ENCODE results near the gene MBD3L1. TPM values are rescaled to one million over a fixed set of nuclear protein-coding genes. Genes with fewer than 3 reads are reported as not detected.

MBD3L1 gene
- total RNA-seq, 1 donor from 2014 or later, result not detected

DNA sequence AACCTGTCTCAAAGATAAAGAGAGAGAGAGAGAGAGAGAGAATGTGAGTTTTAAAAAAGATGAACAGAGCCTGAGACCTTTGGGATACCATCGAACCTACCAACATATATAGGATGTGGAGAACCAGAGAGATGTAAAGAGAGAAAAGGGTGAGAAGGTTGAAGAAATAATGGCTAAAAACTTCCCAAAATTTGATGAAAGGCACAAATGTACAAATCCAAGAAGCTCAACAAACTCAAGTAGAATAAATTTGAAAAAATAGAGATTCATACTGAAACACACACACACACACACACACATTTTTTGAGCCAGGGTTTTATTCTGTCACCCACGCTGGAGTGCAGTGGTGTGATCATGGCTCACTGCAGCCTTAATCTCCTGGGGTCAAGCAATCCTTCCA, 16.4 kb upstream of the MBD3L1 start:
- no peaks in the 10 kb centered on the region for H3K4me1 Mint-ChIP-seq
- H3K27ac Mint-ChIP-seq (ENCODE audit: unreplicated experiment), result no peak overlapping the region
- H3K27me3 Mint-ChIP-seq (ENCODE audit: low read depth), result no peaks in the 10 kb centered on the region
- H3K36me3 Mint-ChIP-seq (ENCODE audit: low read depth), result peaks cover 98% of the 10 kb centered on the region
- peaks cover 41% of the 10 kb centered on the region for H3K9me3 Mint-ChIP-seq
- TF ChIP-seq, protein P1, sequence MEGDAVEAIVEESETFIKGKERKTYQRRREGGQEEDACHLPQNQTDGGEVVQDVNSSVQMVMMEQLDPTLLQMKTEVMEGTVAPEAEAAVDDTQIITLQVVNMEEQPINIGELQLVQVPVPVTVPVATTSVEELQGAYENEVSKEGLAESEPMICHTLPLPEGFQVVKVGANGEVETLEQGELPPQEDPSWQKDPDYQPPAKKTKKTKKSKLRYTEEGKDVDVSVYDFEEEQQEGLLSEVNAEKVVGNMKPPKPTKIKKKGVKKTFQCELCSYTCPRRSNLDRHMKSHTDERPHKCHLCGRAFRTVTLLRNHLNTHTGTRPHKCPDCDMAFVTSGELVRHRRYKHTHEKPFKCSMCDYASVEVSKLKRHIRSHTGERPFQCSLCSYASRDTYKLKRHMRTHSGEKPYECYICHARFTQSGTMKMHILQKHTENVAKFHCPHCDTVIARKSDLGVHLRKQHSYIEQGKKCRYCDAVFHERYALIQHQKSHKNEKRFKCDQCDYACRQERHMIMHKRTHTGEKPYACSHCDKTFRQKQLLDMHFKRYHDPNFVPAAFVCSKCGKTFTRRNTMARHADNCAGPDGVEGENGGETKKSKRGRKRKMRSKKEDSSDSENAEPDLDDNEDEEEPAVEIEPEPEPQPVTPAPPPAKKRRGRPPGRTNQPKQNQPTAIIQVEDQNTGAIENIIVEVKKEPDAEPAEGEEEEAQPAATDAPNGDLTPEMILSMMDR (conservative IDR thresholded peaks at IDR 0.05), result no peak
- no peak overlapping the region for H3K4me3 Mint-ChIP-seq
- no peak for DNase-seq (ENCODE audit: low read depth, low spot score)

DNA sequence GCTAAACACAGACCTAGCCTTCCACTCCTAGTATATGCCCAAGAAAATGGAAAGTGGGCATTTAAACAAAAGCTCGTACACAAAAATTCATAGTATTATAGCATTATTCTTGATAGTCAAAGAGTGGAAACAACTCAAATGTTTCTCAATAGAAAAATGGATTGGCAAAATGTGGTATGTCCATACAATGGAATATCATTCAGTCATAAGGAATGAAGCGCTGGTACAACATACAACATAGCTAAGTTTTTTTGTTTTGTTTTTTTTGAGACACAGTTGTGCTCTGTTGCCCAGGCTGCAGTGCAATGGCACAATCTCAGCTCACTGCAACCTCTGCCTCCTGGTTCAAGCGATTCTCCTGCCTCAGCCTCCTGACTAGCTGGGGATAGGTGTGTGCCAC, 11.9 kb upstream of the MBD3L1 start:
- Mint-ChIP-seq H3K27ac (ENCODE audit: unreplicated experiment) (no peak overlapping the region), H3K36me3 (ENCODE audit: low read depth) (peaks cover 89% of the 10 kb centered on the region)
- TF ChIP-seq, protein P1 (conservative IDR thresholded peaks at IDR 0.05), result no peak

DNA sequence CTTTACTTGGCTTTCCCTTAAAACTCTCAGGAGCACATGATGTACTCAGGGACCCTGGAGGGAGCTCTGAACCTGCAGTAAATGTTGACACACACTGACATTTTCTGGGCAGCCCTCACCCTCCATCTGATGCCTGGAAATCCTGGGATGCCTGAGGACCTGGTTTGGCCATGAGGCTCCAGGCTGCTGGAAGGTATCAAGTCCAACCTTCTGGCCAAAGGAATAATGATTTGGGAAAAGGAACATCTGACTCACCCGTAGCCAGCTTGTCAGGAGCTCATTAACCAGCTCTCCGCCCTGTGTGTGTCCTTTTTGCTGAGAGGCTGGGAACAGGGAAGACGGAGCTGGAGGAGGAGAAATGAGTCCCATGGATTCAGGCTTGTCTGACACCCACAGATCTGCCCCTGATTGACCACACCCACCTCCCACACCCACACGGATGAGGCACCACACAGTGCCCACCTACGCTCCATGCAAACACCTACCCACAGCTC, 10.4 kb upstream of the MBD3L1 start:
- peaks cover 13% of the 10 kb centered on the region for H3K9me3 Mint-ChIP-seq
- H3K27me3 Mint-ChIP-seq (ENCODE audit: low read depth), result no peaks in the 10 kb centered on the region
- TF ChIP-seq, protein P1 (conservative IDR thresholded peaks at IDR 0.05), result no peak
- H3K36me3 Mint-ChIP-seq (ENCODE audit: low read depth), result peaks cover 77% of the 10 kb centered on the region
- H3K4me1 Mint-ChIP-seq, result no peaks in the 10 kb centered on the region
- no peak overlapping the region for H3K27ac Mint-ChIP-seq (ENCODE audit: unreplicated experiment)
- no peak for DNase-seq (ENCODE audit: low read depth, low spot score)
- H3K4me3 Mint-ChIP-seq, result no peak overlapping the region

More for the DNA sequence above, 11.9 kb upstream of the MBD3L1 start:
- Mint-ChIP-seq H3K4me1 (no peaks in the 10 kb centered on the region), H3K9me3 (peaks cover 22% of the 10 kb centered on the region), H3K4me3 (no peak overlapping the region), H3K27me3 (ENCODE audit: low read depth) (no peaks in the 10 kb centered on the region)
- DNase-seq (ENCODE audit: low read depth, low spot score), result no peak

DNA sequence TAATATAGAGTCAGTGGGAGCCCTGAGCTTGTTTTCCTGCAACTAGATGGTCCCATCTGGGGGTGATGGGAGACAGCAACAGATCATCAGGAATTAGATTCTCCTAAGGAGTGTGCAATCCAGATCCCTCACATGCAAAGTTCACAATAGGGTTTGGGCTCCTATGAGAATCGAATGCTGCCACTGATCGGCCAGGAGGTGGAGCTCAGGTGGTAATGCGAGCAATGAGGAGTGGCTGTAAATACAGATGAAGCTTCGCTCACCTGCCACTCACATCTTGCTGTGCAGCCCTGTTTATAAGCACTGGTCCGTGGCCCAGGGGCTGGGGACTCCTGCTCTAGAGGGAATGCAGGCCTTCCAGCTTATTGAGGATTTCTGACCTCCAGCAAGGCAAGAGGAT, 5.8 kb upstream of the MBD3L1 start:
- no peaks in the 10 kb centered on the region for H3K9me3 Mint-ChIP-seq
- TF ChIP-seq, protein P1 (conservative IDR thresholded peaks at IDR 0.05), result no peak
- H3K27me3 Mint-ChIP-seq (ENCODE audit: low read depth), result no peaks in the 10 kb centered on the region
- H3K4me3 Mint-ChIP-seq, result no peak overlapping the region
- peaks cover 2% of the 10 kb centered on the region for H3K4me1 Mint-ChIP-seq
- no peak for DNase-seq (ENCODE audit: low read depth, low spot score)
- H3K36me3 Mint-ChIP-seq (ENCODE audit: low read depth), result peaks cover 53% of the 10 kb centered on the region
- H3K27ac Mint-ChIP-seq (ENCODE audit: unreplicated experiment), result no peak overlapping the region

DNA sequence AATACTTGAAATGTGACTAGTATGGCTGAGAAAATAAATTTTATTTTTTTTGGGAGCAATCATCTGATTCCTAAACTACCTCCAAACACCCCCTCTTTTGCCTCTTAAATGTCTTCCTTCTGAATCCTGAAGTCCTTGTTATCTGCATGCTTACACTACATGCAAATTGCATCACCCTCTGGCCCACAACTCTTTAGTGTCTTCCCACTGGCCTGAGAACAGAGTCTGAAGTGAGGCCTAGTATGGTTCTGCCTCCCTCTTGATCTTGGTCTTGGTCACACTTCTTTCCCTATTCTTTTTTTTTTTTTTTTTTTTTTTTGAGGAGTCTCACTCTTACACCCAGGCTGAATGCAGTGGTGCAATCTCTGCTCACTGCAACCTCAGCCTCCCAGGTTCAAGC, 4.9 kb upstream of the MBD3L1 start:
- no peak overlapping the region for H3K27ac Mint-ChIP-seq (ENCODE audit: unreplicated experiment)
- peaks cover 5% of the 10 kb centered on the region for H3K4me1 Mint-ChIP-seq
- no peaks in the 10 kb centered on the region for H3K9me3 Mint-ChIP-seq
- no peak overlapping the region for H3K4me3 Mint-ChIP-seq
- H3K36me3 Mint-ChIP-seq (ENCODE audit: low read depth), result peaks cover 44% of the 10 kb centered on the region
- DNase-seq (ENCODE audit: low read depth, low spot score), result no peak
- H3K27me3 Mint-ChIP-seq (ENCODE audit: low read depth), result no peaks in the 10 kb centered on the region
- TF ChIP-seq, protein P1 (conservative IDR thresholded peaks at IDR 0.05), result no peak

All from neural crest cell (in vitro differentiated cells).